Measurements from ENCODE around the gene COPS2. TPM values are rescaled to one million over a fixed set of nuclear protein-coding genes. Genes with fewer than 3 reads are reported as not detected.

The COPS2 gene
- total and polyA plus RNA-seq, 2 of the 13 experiments (the other 11 are each of a cell fraction or from before 2014, with no cell fraction given): 37.8 to 66.3 TPM

GRCh38 chr15:49169880-49170597 lies 14.6 kb upstream of the COPS2 start, which contains the start of gene GALK2 (continued):
- no peak for TF ChIP-seq ZBTB34 (CRISPR knock-in tag; IDR thresholded peaks at IDR 0.05)
- TF ChIP-seq, protein P1, sequence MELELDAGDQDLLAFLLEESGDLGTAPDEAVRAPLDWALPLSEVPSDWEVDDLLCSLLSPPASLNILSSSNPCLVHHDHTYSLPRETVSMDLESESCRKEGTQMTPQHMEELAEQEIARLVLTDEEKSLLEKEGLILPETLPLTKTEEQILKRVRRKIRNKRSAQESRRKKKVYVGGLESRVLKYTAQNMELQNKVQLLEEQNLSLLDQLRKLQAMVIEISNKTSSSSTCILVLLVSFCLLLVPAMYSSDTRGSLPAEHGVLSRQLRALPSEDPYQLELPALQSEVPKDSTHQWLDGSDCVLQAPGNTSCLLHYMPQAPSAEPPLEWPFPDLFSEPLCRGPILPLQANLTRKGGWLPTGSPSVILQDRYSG (CRISPR knock-in tag; IDR thresholded peaks at IDR 0.05): no peak
- TF ChIP-seq ZNF598 (CRISPR knock-in tag; IDR thresholded peaks at IDR 0.05; ENCODE audit: borderline replicate concordance): 0 out of 2 replicates have a peak, but pooled peaks have one; percentile 18
- TF ChIP-seq, protein P2, sequence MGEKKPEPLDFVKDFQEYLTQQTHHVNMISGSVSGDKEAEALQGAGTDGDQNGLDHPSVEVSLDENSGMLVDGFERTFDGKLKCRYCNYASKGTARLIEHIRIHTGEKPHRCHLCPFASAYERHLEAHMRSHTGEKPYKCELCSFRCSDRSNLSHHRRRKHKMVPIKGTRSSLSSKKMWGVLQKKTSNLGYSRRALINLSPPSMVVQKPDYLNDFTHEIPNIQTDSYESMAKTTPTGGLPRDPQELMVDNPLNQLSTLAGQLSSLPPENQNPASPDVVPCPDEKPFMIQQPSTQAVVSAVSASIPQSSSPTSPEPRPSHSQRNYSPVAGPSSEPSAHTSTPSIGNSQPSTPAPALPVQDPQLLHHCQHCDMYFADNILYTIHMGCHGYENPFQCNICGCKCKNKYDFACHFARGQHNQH (CRISPR knock-in tag; IDR thresholded peaks at IDR 0.05): peak; percentile 77; the same call in 1 of the 2 replicates
- peak; percentile 72 for TF ChIP-seq MIXL1 (CRISPR knock-in tag; IDR thresholded peaks at IDR 0.05)
- 0 out of 2 replicates have a peak, but pooled peaks have one; percentile 79 for TF ChIP-seq MEIS1 (CRISPR knock-in tag; IDR thresholded peaks at IDR 0.05; ENCODE audit: borderline replicate concordance)
- TF ChIP-seq PHF8 (CRISPR knock-in tag; IDR thresholded peaks at IDR 0.05): peak; percentile 68
- TF ChIP-seq ZNF644 (CRISPR knock-in tag; IDR thresholded peaks at IDR 0.05; ENCODE audit: low read depth): no peak
- no peak for TF ChIP-seq IRX3 (CRISPR knock-in tag; IDR thresholded peaks at IDR 0.05; ENCODE audit: borderline replicate concordance, low read depth)
- no peak for TF ChIP-seq ZNF781 (CRISPR knock-in tag; IDR thresholded peaks at IDR 0.05; ENCODE audit: borderline replicate concordance, not compliant biosample characterization)
- peak; percentile 87 for TF ChIP-seq ZSCAN9 (CRISPR knock-in tag; IDR thresholded peaks at IDR 0.05; ENCODE audit: borderline replicate concordance)
- peak; percentile 92; the same call in 1 of the 2 replicates for TF ChIP-seq FOXO4 (CRISPR knock-in tag; conservative IDR thresholded peaks at IDR 0.05)
- TF ChIP-seq ZNF446 (CRISPR knock-in tag; IDR thresholded peaks at IDR 0.05): no peak
- TF ChIP-seq TBL1XR1 (IDR thresholded peaks at IDR 0.05; ENCODE audit: borderline replicate concordance, low read length, partially characterized antibody): no peak
- no peak for TF ChIP-seq ZNF431 (CRISPR knock-in tag; IDR thresholded peaks at IDR 0.05; ENCODE audit: borderline replicate concordance, low read depth)
- peak; percentile 90 for TF ChIP-seq NFKBIZ (CRISPR knock-in tag; IDR thresholded peaks at IDR 0.05)
- TF ChIP-seq, protein P3, sequence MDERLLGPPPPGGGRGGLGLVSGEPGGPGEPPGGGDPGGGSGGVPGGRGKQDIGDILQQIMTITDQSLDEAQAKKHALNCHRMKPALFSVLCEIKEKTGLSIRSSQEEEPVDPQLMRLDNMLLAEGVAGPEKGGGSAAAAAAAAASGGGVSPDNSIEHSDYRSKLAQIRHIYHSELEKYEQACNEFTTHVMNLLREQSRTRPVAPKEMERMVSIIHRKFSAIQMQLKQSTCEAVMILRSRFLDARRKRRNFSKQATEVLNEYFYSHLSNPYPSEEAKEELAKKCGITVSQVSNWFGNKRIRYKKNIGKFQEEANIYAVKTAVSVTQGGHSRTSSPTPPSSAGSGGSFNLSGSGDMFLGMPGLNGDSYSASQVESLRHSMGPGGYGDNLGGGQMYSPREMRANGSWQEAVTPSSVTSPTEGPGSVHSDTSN (CRISPR knock-in tag; IDR thresholded peaks at IDR 0.05): no peak
- no peak; the same call in 1 of the 2 replicates for TF ChIP-seq HCFC1 (IDR thresholded peaks at IDR 0.05; ENCODE audit: low read depth, low read length)
- TF ChIP-seq, protein P4, sequence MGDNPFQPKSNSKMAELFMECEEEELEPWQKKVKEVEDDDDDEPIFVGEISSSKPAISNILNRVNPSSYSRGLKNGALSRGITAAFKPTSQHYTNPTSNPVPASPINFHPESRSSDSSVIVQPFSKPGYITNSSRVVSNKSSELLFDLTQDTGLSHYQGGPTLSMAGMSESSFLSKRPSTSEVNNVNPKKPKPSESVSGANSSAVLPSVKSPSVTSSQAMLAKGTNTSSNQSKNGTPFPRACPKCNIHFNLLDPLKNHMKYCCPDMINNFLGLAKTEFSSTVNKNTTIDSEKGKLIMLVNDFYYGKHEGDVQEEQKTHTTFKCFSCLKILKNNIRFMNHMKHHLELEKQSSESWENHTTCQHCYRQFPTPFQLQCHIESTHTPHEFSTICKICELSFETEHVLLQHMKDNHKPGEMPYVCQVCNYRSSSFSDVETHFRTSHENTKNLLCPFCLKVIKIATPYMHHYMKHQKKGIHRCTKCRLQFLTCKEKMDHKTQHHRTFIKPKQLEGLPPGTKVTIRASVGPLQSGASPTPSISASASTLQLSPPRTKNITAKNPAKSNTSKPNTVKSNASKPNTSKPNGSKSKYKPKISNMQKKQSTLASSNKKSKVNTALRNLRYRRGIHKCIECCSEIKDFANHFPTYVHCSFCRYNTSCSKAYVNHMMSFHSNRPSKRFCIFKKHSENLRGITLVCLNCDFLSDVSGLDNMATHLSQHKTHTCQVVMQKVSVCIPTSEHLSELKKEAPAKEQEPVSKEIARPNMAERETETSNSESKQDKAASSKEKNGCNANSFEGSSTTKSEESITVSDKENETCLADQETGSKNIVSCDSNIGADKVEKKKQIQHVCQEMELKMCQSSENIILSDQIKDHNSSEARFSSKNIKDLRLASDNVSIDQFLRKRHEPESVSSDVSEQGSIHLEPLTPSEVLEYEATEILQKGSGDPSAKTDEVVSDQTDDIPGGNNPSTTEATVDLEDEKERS (CRISPR knock-in tag; IDR thresholded peaks at IDR 0.05): no peak
- TF ChIP-seq TCF7L2 (IDR thresholded peaks at IDR 0.05; ENCODE audit: low read depth, low read length): no peak

All from HepG2 (cell line).